ENCODE data around the gene TRAF1. TPM values are rescaled to one million over a fixed set of nuclear protein-coding genes. Genes with fewer than 3 reads are reported as not detected.

The TRAF1 gene
- total RNA-seq, 1 donor, result 0.86 TPM

GRCh38 chr9:120936764-120937122 is 10.1 kb upstream of the TRAF1 start:
- H3K4me3 ChIP-seq (ENCODE audit: low read depth, low read length), result no peak overlapping the region
- TF ChIP-seq CTCF (IDR thresholded peaks at IDR 0.05; ENCODE audit: insufficient read depth, low read depth, low read length), result no peak
- DNase-seq (ENCODE audit: low read depth), result no peak

- H3K4me3 ChIP-seq (ENCODE audit: low read depth, low read length), result peak overlapping the region; percentile 49
- peak; percentile 98 for DNase-seq (ENCODE audit: low read depth)
- peak; percentile 96 for TF ChIP-seq CTCF (IDR thresholded peaks at IDR 0.05; ENCODE audit: insufficient read depth, low read depth, low read length)
Observed at GRCh38 chr9:120936011-120936763, 9.6 kb upstream of the TRAF1 start.

GRCh38 chr9:120935383-120935857 is 8.8 kb upstream of the TRAF1 start:
- no peak overlapping the region for H3K4me3 ChIP-seq (ENCODE audit: low read depth, low read length)

GRCh38 chr9:120934281-120934680 is 7.7 kb upstream of the TRAF1 start:
- no peak for DNase-seq (ENCODE audit: low read depth)
- no peak for TF ChIP-seq CTCF (IDR thresholded peaks at IDR 0.05; ENCODE audit: insufficient read depth, low read depth, low read length)

More at GRCh38 chr9:120935383-120935857, 8.8 kb upstream of the TRAF1 start:
- TF ChIP-seq CTCF (IDR thresholded peaks at IDR 0.05; ENCODE audit: insufficient read depth, low read depth, low read length), result no peak
- DNase-seq (ENCODE audit: low read depth), result peak; percentile 98

GRCh38 chr9:120933310-120934055 is 6.9 kb upstream of the TRAF1 start:
- H3K4me3 ChIP-seq (ENCODE audit: low read depth, low read length), result no peak overlapping the region
- TF ChIP-seq CTCF (IDR thresholded peaks at IDR 0.05; ENCODE audit: insufficient read depth, low read depth, low read length), result no peak
- no peak for DNase-seq (ENCODE audit: low read depth)

More at GRCh38 chr9:120934281-120934680, 7.7 kb upstream of the TRAF1 start:
- no peak overlapping the region for H3K4me3 ChIP-seq (ENCODE audit: low read depth, low read length)

- H3K4me3 ChIP-seq (ENCODE audit: low read depth, low read length), result no peak overlapping the region
- no peak for DNase-seq (ENCODE audit: low read depth)
- TF ChIP-seq CTCF (IDR thresholded peaks at IDR 0.05; ENCODE audit: insufficient read depth, low read depth, low read length), result no peak
Observed at GRCh38 chr9:120932086-120932823, 5.7 kb upstream of the TRAF1 start.
